Germinal center (tissue), 1 donor: Measurements from ENCODE around the gene C19orf73.
"Not testable (repeated sequence)": the region's sequence is repeated elsewhere in the genome, so short reads cannot be mapped to it uniquely, and the experiment has no call there.

Source experiments
- DNase-seq: peaks from one replicate; pipeline ENCODE4 v3.0.0; 2012; ENCODE audit warnings: mixed read lengths, low spot score

Gene C19orf73

GRCh38 chr19:49121841-49122240, 2.9 kb upstream of the C19orf73 start:
- not testable (repeated sequence) for DNase-seq

DNA sequence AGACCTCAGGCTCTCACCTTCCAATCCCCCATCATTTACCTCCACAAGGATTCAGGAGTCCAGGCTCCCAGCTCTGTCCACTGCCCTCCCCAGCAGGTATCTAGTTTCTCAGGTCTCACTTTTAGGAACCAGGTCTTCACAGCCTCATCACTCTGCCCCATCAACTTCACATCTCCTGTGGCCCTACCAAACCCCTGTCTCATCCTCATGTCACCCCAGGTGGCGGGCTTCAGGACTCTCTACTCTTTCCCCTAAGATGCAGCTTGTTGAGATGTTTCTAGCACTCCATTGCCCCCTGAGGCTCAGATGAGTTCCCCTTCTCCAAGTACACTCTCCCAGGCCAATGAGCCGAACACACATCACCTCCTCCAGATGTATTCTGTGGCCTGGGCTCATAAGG, 1.9 kb upstream of the C19orf73 start:
- DNase-seq = no peak

DNA sequence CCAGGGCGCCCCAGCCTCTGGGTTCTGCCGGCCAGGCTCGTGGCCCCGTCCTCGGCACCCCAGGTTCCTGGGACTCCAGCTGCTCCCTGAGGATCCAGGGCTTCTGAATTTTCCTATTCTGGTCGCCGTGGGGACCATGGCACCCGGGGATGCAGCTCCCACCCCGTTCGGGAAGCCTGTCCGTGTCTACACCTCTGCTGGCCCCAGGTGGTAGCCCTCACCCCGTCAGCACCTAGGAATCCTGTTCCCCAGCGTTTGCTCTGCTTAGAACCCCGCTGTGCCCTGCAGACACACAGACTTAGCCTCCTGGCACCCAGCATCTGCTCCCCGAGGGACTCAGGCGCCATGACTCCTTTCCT, 1.4 kb upstream of the C19orf73 start:
- DNase-seq = no peak

GRCh38 chr19:49119411-49120324, 725 bp upstream of the C19orf73 start, which contains the start of gene PPFIA3:
Gene PPFIA3, plus strand, starts transcription at chr19:49119544. Its CDS starts 8,330 bp downstream, at chr19:49127874.
- DNase-seq = peak; percentile 33

GRCh38 chr19:49117677-49118564, 1.0 kb downstream of the C19orf73 start:
- DNase-seq = no peak

DNA sequence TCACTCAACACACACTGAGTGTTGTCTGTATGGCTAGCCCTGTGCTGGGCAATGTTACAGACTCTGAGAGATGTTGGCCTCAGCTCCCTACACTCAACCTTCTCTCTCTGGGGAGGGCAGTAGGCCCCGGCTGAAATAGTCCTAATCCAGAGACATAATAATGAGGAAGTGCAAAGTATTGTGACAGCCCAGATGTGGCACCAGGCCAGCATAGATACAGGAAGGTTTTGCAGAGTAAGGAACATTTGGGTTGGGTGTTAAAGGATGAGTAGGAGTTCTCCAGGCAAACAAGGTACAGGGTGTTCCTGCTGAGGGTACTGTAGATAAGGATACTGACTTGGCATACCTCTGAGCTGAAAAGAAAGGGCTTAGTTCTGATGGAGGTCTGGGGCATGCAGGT, 2.4 kb downstream of the C19orf73 start:
- no peak for DNase-seq

- peak; percentile 34 for DNase-seq
These were observed 4.1 kb downstream of the C19orf73 start for GRCh38 chr19:49114630-49115363.

- peak; percentile 92 for DNase-seq
These were observed 4.9 kb downstream of the C19orf73 start, which contains the start of gene LIN7B for GRCh38 chr19:49113762-49114629. Gene LIN7B, plus strand, starts transcription at chr19:49114370. Its CDS starts 35 bp downstream, at chr19:49114405.

- DNase-seq = no peak
These were observed 7.5 kb downstream of the C19orf73 start for GRCh38 chr19:49111218-49111998.

GRCh38 chr19:49110567-49110966, 8.4 kb downstream of the C19orf73 start:
- no peak for DNase-seq

GRCh38 chr19:49109569-49110233, 9.2 kb downstream of the C19orf73 start:
- no peak for DNase-seq

DNA sequence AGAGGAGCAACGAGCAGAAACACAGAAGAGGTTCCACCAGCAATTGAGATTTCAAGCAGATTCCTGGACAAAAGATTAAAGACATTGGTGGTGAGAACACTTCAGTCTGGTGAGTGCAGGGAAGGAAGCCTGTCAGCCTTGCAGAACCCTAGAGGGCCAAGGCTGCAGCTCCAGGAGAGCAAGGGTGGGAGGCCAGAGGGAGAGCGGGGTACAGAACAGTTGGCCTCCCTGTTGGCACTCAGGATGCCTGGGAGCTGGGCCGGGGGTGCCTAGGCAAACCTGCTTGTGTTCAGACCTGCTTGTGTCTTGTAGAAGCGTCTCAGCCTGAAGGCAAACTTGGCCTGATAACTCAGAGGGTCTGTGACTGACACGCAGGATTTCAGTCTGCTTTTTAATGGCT, 9.9 kb downstream of the C19orf73 start:
- DNase-seq = no peak

DNA sequence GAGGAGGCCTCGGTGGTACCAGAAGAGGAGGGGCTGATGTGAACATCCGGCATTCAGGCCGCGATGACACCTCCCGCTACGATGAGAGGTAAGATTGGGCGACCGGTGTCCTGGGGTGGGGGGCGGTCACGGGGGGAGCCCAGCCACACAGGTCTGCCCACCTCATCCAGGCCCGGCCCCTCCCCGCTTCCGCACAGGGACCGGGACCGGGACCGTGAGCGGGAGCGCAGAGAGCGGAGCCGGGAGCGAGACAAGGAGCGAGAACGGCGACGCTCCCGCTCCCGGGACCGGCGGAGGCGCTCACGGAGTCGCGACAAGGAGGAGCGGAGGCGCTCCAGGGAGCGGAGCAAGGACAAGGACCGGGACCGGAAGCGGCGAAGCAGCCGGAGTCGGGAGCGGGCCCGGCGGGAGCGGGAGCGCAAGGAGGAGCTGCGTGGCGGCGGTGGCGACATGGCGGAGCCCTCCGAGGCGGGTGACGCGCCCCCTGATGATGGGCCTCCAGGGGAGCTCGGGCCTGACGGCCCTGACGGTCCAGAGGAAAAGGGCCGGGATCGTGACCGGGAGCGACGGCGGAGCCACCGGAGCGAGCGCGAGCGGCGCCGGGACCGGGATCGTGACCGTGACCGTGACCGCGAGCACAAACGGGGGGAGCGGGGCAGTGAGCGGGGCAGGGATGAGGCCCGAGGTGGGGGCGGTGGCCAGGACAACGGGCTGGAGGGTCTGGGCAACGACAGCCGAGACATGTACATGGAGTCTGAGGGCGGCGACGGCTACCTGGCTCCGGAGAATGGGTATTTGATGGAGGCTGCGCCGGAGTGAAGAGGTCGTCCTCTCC, 11.1 kb downstream of the C19orf73 start:
- DNase-seq = no peak

GRCh38 chr19:49106648-49107135, 12.3 kb downstream of the C19orf73 start:
- peak; percentile 55 for DNase-seq

DNA sequence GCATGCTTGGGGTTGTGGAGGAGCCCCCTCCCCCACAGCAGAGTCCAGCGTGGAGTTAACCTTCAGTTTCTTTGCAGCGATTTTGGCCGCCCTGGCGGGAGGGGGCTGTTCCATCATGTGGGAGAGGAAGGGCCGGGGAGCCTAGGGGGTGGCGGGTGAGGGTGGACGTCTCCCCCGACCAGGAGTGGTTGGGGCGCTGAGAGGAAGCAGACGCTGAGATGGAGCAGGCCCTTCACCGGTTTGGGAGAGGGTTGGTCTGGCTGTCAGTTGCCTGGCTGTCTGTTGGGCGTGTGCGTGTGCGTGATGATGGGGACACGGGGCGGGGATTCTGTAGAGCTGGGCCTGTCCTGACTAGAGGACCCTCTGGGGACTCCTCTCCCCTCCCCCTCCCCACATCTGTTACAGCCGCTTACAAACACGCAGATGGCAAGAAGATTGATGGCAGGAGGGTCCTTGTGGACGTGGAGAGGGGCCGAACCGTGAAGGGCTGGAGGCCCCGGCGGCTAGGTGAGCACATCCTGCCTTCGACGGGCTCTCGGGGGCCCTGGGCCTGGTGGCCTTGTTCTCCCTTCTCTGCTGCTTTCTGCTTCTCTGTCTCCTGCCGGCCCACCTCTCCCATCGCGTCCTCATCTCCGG, 14.6 kb downstream of the C19orf73 start:
- no peak for DNase-seq

DNA sequence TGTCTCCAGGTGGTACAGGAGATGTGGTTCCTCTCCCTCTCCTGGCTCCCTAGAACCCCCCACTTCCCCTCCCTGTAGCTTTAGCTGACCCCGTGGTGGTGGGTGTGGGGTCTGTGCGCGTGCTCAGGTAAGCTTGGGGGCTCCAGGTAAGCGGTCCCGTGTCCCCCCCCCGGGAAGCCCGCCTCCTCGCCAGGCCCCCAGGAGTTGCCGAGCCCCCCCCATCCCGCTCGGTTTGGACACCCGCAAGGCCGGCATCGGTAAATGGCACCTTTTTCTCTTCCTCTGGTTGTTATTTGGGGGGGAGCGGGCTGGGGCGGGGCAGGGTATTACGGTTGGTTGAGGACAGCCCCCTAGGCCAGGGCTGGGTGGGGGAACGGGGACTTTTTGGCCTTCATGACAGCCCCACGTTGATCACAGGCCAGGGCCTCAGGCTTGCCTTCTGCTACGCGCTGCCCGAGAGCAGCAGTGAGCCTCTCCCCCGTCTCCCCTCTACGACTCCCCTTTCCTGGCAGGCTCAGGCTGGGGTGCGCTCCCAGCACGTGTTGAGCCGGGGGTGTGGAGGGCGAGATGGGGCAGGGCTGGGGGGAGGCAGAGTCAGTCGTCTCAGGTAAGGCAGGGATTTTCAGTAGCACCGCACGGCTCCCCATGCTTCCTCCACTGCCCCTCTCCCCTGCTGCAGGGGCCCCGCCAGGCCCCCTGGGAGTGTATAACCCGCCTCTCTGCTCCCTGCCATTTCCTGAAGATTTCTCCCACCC, 15.4 kb downstream of the C19orf73 start:
- DNase-seq = no peak

DNA sequence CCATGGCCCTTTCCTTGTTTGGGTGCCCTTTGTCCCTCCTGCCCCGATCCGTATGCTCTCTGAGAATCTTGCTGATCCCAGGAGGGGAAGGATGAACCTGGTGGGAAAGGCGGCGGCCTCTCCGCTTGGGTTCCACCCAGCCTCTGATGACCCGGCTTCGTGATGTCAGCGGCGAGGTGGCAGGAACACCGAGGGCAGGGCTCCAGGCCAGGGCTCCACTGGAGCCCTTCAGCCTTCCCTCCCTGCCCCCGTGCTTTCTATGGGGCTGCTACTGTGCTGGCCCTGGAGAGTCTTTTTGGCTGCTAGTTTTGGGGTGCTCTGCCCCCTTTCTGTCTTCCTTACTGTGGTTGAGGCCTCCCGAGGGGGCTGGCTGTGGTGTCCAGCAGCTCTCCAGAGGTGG, 16.6 kb downstream of the C19orf73 start:
- DNase-seq = no peak
